Endothelial cell of umbilical vein (primary cell): ENCODE results near the gene SSH2. TPM values are rescaled to one million over a fixed set of nuclear protein-coding genes. Genes with fewer than 3 reads are reported as not detected.
"Not testable (repeated sequence)": the region's sequence is repeated elsewhere in the genome, so short reads cannot be mapped to it uniquely, and the experiment has no call there.

Experiments
- BruUV-seq: library from RNA; stranded (reverse); fragments of 400-500 nt; replicated peaks from 2 replicates; lab custom pipeline; 2021; lab: Mats Ljungman, UMichigan
- CTCF ChIA-PET: fragments of 300-600, 350-600 bp; sonication (Branson Sonifier 250); formaldehyde crosslinking; loops from one replicate; lab custom pipeline; 2021; ENCODE audit warnings: antibody characterized with exemption, inconsistent platforms; lab: Charles Lee
- POLR2A ChIA-PET: fragments of 300-600, 350-600 bp; sonication (Branson Sonifier 250); formaldehyde crosslinking; loops from one replicate; lab custom pipeline; 2021; ENCODE audit warnings: antibody characterized with exemption, inconsistent platforms; lab: Charles Lee
- DNase-seq: peaks from one replicate; pipeline ENCODE4 v3.0.0-alpha.2; 2011; ENCODE audit warnings: low read depth, low spot score
- FAIRE-seq: peaks from 2 replicates; lab custom pipeline; 2011; peaks lifted over from hg19 to GRCh38; lab: Jason Lieb, UNC
- H2AFZ ChIP-seq: 2 replicates; pipeline ENCODE4 v1.6.0; 2012; ENCODE audit warnings: low read depth, low read length, control low read depth, inconsistent platforms
- H3K27ac ChIP-seq: 2 replicates; pipeline ENCODE4 v1.5.1; 2011; ENCODE audit warnings: low read depth, mild to moderate bottlenecking, control low read depth, low read length, moderate library complexity; ENCODE audit not compliant: insufficient read depth
- H3K27me3 ChIP-seq, 2 experiments: 2 replicates each; pipeline versions ENCODE4 v1.6.0 to v1.6.1; 2011; ENCODE audit warnings: low read length in 2 of 2, mixed read lengths in 1 of 2; ENCODE audit not compliant: control insufficient read depth in 2 of 2, insufficient read depth in 2 of 2
- H3K36me3 ChIP-seq, 2 experiments: 2 replicates in 1 of 2; 3 replicates in 1 of 2; pipeline ENCODE4 v1.5.1; 2011; ENCODE audit warnings: low read length in 2 of 2, mild to moderate bottlenecking in 1 of 2, moderate library complexity in 1 of 2; ENCODE audit not compliant: control insufficient read depth in 2 of 2, insufficient read depth in 2 of 2; ENCODE audit errors: extremely low read depth in 1 of 2
- H3K4me1 ChIP-seq: 3 replicates; pipeline ENCODE4 v1.5.1; 2011; ENCODE audit warnings: mild to moderate bottlenecking, low read length; ENCODE audit not compliant: control insufficient read depth, insufficient read depth; ENCODE audit errors: extremely low read depth
- H3K4me2 ChIP-seq: 2 replicates; pipeline ENCODE4 v1.6.1; 2011; ENCODE audit warnings: low read length, control low read depth, mixed read lengths; ENCODE audit not compliant: insufficient read depth
- H3K4me3 ChIP-seq, 3 experiments: fragments of 200-600 bp in 1 of 3; sonication (generic), shearing (Covaris generic) in 1 of 3; replicated peaks in 1 of 3; 2 replicates each; pipeline ENCODE4 v1.5.1; 2011 to 2016; ENCODE audit warnings: control low read depth in 3 of 3, low read length in 3 of 3, mild to moderate bottlenecking in 2 of 3, inconsistent platforms in 1 of 3, low read depth in 1 of 3, moderate library complexity in 1 of 3; ENCODE audit not compliant: insufficient read depth in 1 of 3
- H3K79me2 ChIP-seq: 2 replicates; pipeline ENCODE4 v1.6.0; 2012; ENCODE audit warnings: low read length, inconsistent platforms; ENCODE audit not compliant: control insufficient read depth, insufficient read depth
- H3K9ac ChIP-seq: replicated peaks from 2 replicates; pipeline ENCODE3; 2011; ENCODE audit warnings: low read length, control low read depth; ENCODE audit not compliant: insufficient read depth; ENCODE audit errors: extremely low read depth
- H3K9me1 ChIP-seq: replicated peaks from 3 replicates; pipeline ENCODE4 v1.6.0; 2011; ENCODE audit warnings: mild to moderate bottlenecking, low read length; ENCODE audit not compliant: control insufficient read depth, insufficient read depth; ENCODE audit errors: extremely low read depth
- H3K9me3 ChIP-seq: replicated peaks from 2 replicates; pipeline ENCODE4 v1.5.1; 2012; ENCODE audit warnings: low read length, inconsistent platforms; ENCODE audit not compliant: control insufficient read depth, insufficient read depth
- H4K20me1 ChIP-seq: replicated peaks from 2 replicates; pipeline ENCODE3; 2011; ENCODE audit warnings: mild to moderate bottlenecking, low read length; ENCODE audit not compliant: control insufficient read depth, insufficient read depth; ENCODE audit errors: extremely low read depth
- CTCF ChIP-seq, 2 donors: IDR thresholded peaks; 1 replicate in 1 of 2; 2 replicates in 1 of 2; pipeline ENCODE4 v1.5.1; 2011; ENCODE audit warnings: low read length in 2 of 2, mild to moderate bottlenecking in 2 of 2, moderate library complexity in 2 of 2, control low read depth in 1 of 2, inconsistent platforms in 1 of 2, low read depth in 1 of 2; ENCODE audit not compliant: insufficient read depth in 1 of 2; ENCODE audit errors: extremely low read depth in 1 of 2
- EZH2 ChIP-seq: IDR thresholded peaks from 2 replicates; pipeline ENCODE4 v1.6.1; 2012; ENCODE audit warnings: borderline replicate concordance, low read depth, mild to moderate bottlenecking, moderate library complexity, low read length, inconsistent platforms; ENCODE audit not compliant: severe bottlenecking
- FOS ChIP-seq: IDR thresholded peaks from 2 replicates; pipeline ENCODE4 v1.6.1; 2011; ENCODE audit warnings: mild to moderate bottlenecking, low read length, moderate library complexity, borderline replicate concordance; ENCODE audit not compliant: insufficient read depth
- GATA2 ChIP-seq: IDR thresholded peaks from 2 replicates; pipeline ENCODE4 v1.7.0; 2011; ENCODE audit warnings: low read depth, mild to moderate bottlenecking, moderate library complexity, mixed read lengths, low read length; ENCODE audit not compliant: insufficient read length, insufficient read depth
- JUN ChIP-seq: IDR thresholded peaks from 2 replicates; pipeline ENCODE4 v1.6.1; 2011; ENCODE audit warnings: borderline replicate concordance, low read depth; ENCODE audit not compliant: insufficient read length, insufficient read depth
- MAX ChIP-seq: IDR thresholded peaks from 2 replicates; pipeline ENCODE4 v1.6.1; 2011; ENCODE audit not compliant: insufficient read depth, insufficient read length
- MYC ChIP-seq: IDR thresholded peaks from one replicate; pipeline ENCODE4 v1.6.1; 2011; ENCODE audit warnings: mild to moderate bottlenecking, low read depth, low read length
- POLR2A ChIP-seq: IDR thresholded peaks from 2 replicates; pipeline ENCODE4 v1.6.1; 2012; ENCODE audit warnings: low read depth, mild to moderate bottlenecking, control low read depth, low read length
- POLR2AphosphoS5 ChIP-seq: IDR thresholded peaks from 2 replicates; pipeline ENCODE4 v1.6.1; 2012; ENCODE audit warnings: low read depth, mild to moderate bottlenecking, control low read depth, low read length, moderate library complexity; ENCODE audit not compliant: insufficient read depth
- dilution Hi-C: fragments of 300-500 bp; cut with MboI; formaldehyde crosslinking; loops from one replicate; pipeline ENCODE4 v1.15.0; 2019; ENCODE audit warnings: low sequenced_read_pairs; ENCODE audit not compliant: extremely low pct_ligation_motif_present
- intact Hi-C: fragments of 100-400 bp; cut with micrococcal nuclease; formaldehyde crosslinking; loops from one replicate; pipeline ENCODE4 v1.10.0; 2022
- polyA plus RNA-seq, 4 experiments: library from polyadenylated mRNA; depleted of rRNA in 3 of 4; stranded (reverse) in 3 of 4; unstranded in 1 of 4; fragments of >200 nt; gene quantifications; 2 replicates each; pipeline versions ENCODE4 v1.2.1 to v1.2.3, GENCODE V29; 2011 to 2012; ENCODE audit warnings: missing spikeins in 1 of 4
- total RNA-seq: library from RNA; stranded (reverse); gene quantifications from 2 replicates; pipeline ENCODE4 v1.2.3, GENCODE V29; 2021

Gene SSH2
- total and polyA plus RNA-seq, 2 donors (not counting 3 experiments of a cell fraction or from before 2014, with no cell fraction given) = 24.6 to 60.9 TPM

DNA sequence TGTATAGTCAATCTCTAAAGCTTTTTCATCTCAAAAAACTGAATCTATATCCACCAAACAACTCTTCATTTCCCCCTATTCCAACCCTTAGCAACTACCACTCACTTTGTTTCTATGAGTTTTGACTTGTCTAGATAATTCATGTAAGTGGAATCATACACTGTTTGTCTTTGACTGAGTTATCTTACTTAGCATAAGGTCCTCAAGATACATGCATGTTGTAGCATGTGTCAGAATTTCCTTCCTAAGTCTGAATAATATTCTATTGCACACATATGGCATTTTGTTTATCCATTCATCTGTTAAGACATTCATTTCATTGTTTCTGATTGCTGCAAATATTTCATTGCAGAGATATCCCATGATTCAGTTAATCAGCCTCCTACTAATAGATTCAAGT lies 72.2 kb downstream of the SSH2 start:
- H3K9me1 ChIP-seq = no peaks in the 10 kb centered on the region
- no peak for TF ChIP-seq POLR2AphosphoS5
- no peak for TF ChIP-seq MYC
- no peak for TF ChIP-seq EZH2
- TF ChIP-seq MAX = no peak
- TF ChIP-seq FOS = no peak
- TF ChIP-seq GATA2 = no peak
- TF ChIP-seq CTCF (IDR thresholded peaks at IDR 0.05; ENCODE audit: extremely low read depth in 1 of 2, insufficient read depth in 1 of 2, low read depth in 1 of 2, low read length in 2 of 2) = no peak
- no peak for TF ChIP-seq JUN
- no peak for TF ChIP-seq POLR2A
- no peaks in the 10 kb centered on the region for H3K4me1 ChIP-seq
- no peaks in the 10 kb centered on the region for H4K20me1 ChIP-seq
- no peak overlapping the region for H3K27ac ChIP-seq
- FAIRE-seq (no peak), DNase-seq (no peak)
- no peaks in the 10 kb centered on the region for H3K27me3 ChIP-seq
- H3K4me3 ChIP-seq = no peak overlapping the region
- POLR2A ChIA-PET = no interaction called here
- H3K4me2 ChIP-seq = no peak overlapping the region
- no peaks in the 10 kb centered on the region for H3K79me2 ChIP-seq
- BruUV-seq = no TSS peak
- no peaks in the 10 kb centered on the region for H3K9me3 ChIP-seq
- H2AFZ ChIP-seq = no peak overlapping the region
- intact Hi-C loops = no loop called here
- dilution Hi-C loops = no loop called here
- CTCF ChIA-PET = no interaction called here
- no peaks in the 10 kb centered on the region for H3K36me3 ChIP-seq
- no peak overlapping the region for H3K9ac ChIP-seq

DNA sequence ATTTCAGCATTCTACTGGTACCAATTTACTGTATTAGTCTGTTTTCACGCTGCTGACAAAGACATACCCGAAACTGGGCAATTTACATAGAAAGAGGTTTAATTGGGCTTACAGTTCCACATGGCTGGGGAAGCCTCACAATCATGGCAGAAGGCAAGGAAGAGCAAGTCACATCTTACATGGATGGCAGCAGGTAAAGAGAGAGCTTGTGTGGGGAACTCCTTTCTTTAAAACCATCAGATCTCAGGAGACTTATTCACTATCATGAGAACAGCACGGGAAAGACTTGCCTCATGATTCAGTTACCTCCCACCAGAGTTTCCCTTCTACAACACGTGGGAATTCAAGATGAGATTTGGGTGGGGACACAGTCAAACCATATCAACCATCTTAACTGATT lies 72.9 kb downstream of the SSH2 start:
- H3K4me1 ChIP-seq, H3K27me3 ChIP-seq, H3K27ac ChIP-seq, H3K4me2 ChIP-seq, intact Hi-C loops, H3K9me1 ChIP-seq, H3K79me2 ChIP-seq, dilution Hi-C loops, H3K9ac ChIP-seq, DNase-seq, H3K36me3 ChIP-seq, FAIRE-seq, CTCF ChIA-PET, BruUV-seq, H4K20me1 ChIP-seq, H3K4me3 ChIP-seq, H3K9me3 ChIP-seq, H2AFZ ChIP-seq, POLR2A ChIA-PET: not testable (repeated sequence)
